ENCODE measurements around the gene FLT3.
"Not testable (repeated sequence)": the region's sequence is repeated elsewhere in the genome, so short reads cannot be mapped to it uniquely, and the experiment has no call there.

The FLT3 gene

GRCh38 chr13:27966641-27967202 is 133.7 kb downstream of the FLT3 start:
- Histone ChIP-seq H3K36me3 (ENCODE audit: control insufficient read depth in 2 of 2, insufficient read depth in 2 of 2, low read length in 2 of 2) (no peaks in the 10 kb centered on the region), H3K27ac (ENCODE audit: low read length) (no peak overlapping the region), H3K9ac (ENCODE audit: low read length in 2 of 2) (no peak overlapping the region), H3K4me3 (ENCODE audit: low read length in 2 of 2) (peak overlapping the region in 1 of 2 donors; percentile 22), H3K9me3 (ENCODE audit: control insufficient read depth in 2 of 2, low read length in 2 of 2) (no peaks in the 10 kb centered on the region), H3K4me1 (ENCODE audit: control insufficient read depth, insufficient read depth, low read length) (peaks cover 25% of the 10 kb centered on the region), H3K27me3 (ENCODE audit: control insufficient read depth in 1 of 2, insufficient read depth in 2 of 2, low read length in 2 of 2) (peaks cover 71 to 74% of the 10 kb centered on the region in 2 donors)

- H3K27ac ChIP-seq (ENCODE audit: low read length), result no peak overlapping the region
- peak overlapping the region in 1 of 2 donors; percentile 22 for H3K4me3 ChIP-seq (ENCODE audit: low read length in 2 of 2)
- no peaks in the 10 kb centered on the region for H3K9me3 ChIP-seq (ENCODE audit: control insufficient read depth in 2 of 2, low read length in 2 of 2)
- H3K36me3 ChIP-seq (ENCODE audit: control insufficient read depth in 2 of 2, insufficient read depth in 2 of 2, low read length in 2 of 2), result no peaks in the 10 kb centered on the region
- H3K4me1 ChIP-seq (ENCODE audit: control insufficient read depth, insufficient read depth, low read length), result peaks cover 27% of the 10 kb centered on the region
- peaks cover 64 to 74% of the 10 kb centered on the region in 2 donors for H3K27me3 ChIP-seq (ENCODE audit: control insufficient read depth in 1 of 2, insufficient read depth in 2 of 2, low read length in 2 of 2)
- H3K9ac ChIP-seq (ENCODE audit: low read length in 2 of 2), result no peak overlapping the region
Measured at GRCh38 chr13:27965740-27966640, 134.4 kb downstream of the FLT3 start.

DNA sequence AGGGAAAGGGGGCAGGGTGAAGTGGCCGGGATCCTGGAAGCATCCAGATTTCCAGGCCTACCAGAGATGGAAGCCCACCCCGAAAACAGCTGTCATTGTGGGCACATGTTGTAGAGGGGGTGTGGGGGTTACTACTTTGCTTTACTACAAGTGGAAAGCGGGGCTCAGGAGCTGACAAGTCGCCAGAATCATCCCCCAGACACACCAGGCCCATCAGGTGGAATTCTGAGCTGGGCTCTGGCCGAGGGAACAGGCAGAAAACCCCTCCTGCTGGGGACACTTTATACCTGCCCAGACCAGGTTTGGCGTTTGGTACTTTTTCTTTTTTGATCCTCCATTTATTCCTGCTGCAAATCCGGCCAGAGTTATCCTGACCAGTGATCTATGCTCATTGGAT is 135.0 kb downstream of the FLT3 start:
- Histone ChIP-seq H3K4me3 (ENCODE audit: low read length in 2 of 2) (no peak overlapping the region), H3K4me1 (ENCODE audit: control insufficient read depth, insufficient read depth, low read length) (peaks cover 34% of the 10 kb centered on the region), H3K27ac (ENCODE audit: low read length) (no peak overlapping the region), H3K36me3 (ENCODE audit: control insufficient read depth in 2 of 2, insufficient read depth in 2 of 2, low read length in 2 of 2) (no peaks in the 10 kb centered on the region), H3K9ac (ENCODE audit: low read length in 2 of 2) (no peak overlapping the region), H3K9me3 (ENCODE audit: control insufficient read depth in 2 of 2, low read length in 2 of 2) (no peaks in the 10 kb centered on the region), H3K27me3 (ENCODE audit: control insufficient read depth in 1 of 2, insufficient read depth in 2 of 2, low read length in 2 of 2) (peaks cover 62 to 74% of the 10 kb centered on the region in 2 donors)

- Histone ChIP-seq H3K27ac (ENCODE audit: low read length) (no peak overlapping the region), H3K4me3 (ENCODE audit: low read length in 2 of 2) (no peak overlapping the region)
Measured at GRCh38 chr13:27964741-27965323, 135.5 kb downstream of the FLT3 start.

GRCh38 chr13:27964206-27964605 is 136.2 kb downstream of the FLT3 start:
- H3K27ac ChIP-seq (ENCODE audit: low read length); H3K9me3 ChIP-seq (ENCODE audit: control insufficient read depth in 2 of 2, low read length in 2 of 2); H3K4me3 ChIP-seq (ENCODE audit: low read length in 2 of 2); H3K36me3 ChIP-seq (ENCODE audit: control insufficient read depth in 2 of 2, insufficient read depth in 2 of 2, low read length in 2 of 2); H3K9ac ChIP-seq (ENCODE audit: low read length in 2 of 2): not testable (repeated sequence)
- Histone ChIP-seq H3K4me1 (ENCODE audit: control insufficient read depth, insufficient read depth, low read length) (peaks cover 38% of the 10 kb centered on the region), H3K27me3 (ENCODE audit: control insufficient read depth in 1 of 2, insufficient read depth in 2 of 2, low read length in 2 of 2) (peaks cover 60 to 76% of the 10 kb centered on the region in 2 donors)

More at GRCh38 chr13:27964741-27965323, 135.5 kb downstream of the FLT3 start:
- H3K9me3 ChIP-seq (ENCODE audit: control insufficient read depth in 2 of 2, low read length in 2 of 2), result no peaks in the 10 kb centered on the region
- no peaks in the 10 kb centered on the region for H3K36me3 ChIP-seq (ENCODE audit: control insufficient read depth in 2 of 2, insufficient read depth in 2 of 2, low read length in 2 of 2)
- no peak overlapping the region for H3K9ac ChIP-seq (ENCODE audit: low read length in 2 of 2)
- peaks cover 62 to 76% of the 10 kb centered on the region in 2 donors for H3K27me3 ChIP-seq (ENCODE audit: control insufficient read depth in 1 of 2, insufficient read depth in 2 of 2, low read length in 2 of 2)
- H3K4me1 ChIP-seq (ENCODE audit: control insufficient read depth, insufficient read depth, low read length), result peaks cover 38% of the 10 kb centered on the region

- Histone ChIP-seq H3K27me3 (ENCODE audit: control insufficient read depth in 1 of 2, insufficient read depth in 2 of 2, low read length in 2 of 2) (peaks cover 62 to 76% of the 10 kb centered on the region in 2 donors), H3K9me3 (ENCODE audit: control insufficient read depth in 2 of 2, low read length in 2 of 2) (no peaks in the 10 kb centered on the region), H3K36me3 (ENCODE audit: control insufficient read depth in 2 of 2, insufficient read depth in 2 of 2, low read length in 2 of 2) (no peaks in the 10 kb centered on the region), H3K4me1 (ENCODE audit: control insufficient read depth, insufficient read depth, low read length) (peaks cover 35% of the 10 kb centered on the region), H3K9ac (ENCODE audit: low read length in 2 of 2) (no peak overlapping the region), H3K4me3 (ENCODE audit: low read length in 2 of 2) (no peak overlapping the region), H3K27ac (ENCODE audit: low read length) (no peak overlapping the region)
Measured at GRCh38 chr13:27963491-27963890, 136.9 kb downstream of the FLT3 start.

GRCh38 chr13:27962982-27963381 is 137.4 kb downstream of the FLT3 start:
- Histone ChIP-seq H3K4me3 (ENCODE audit: low read length in 2 of 2) (no peak overlapping the region), H3K9me3 (ENCODE audit: control insufficient read depth in 2 of 2, low read length in 2 of 2) (no peaks in the 10 kb centered on the region), H3K9ac (ENCODE audit: low read length in 2 of 2) (no peak overlapping the region), H3K36me3 (ENCODE audit: control insufficient read depth in 2 of 2, insufficient read depth in 2 of 2, low read length in 2 of 2) (no peaks in the 10 kb centered on the region), H3K27me3 (ENCODE audit: control insufficient read depth in 1 of 2, insufficient read depth in 2 of 2, low read length in 2 of 2) (peaks cover 59 to 76% of the 10 kb centered on the region in 2 donors), H3K4me1 (ENCODE audit: control insufficient read depth, insufficient read depth, low read length) (peaks cover 31% of the 10 kb centered on the region), H3K27ac (ENCODE audit: low read length) (no peak overlapping the region)

DNA sequence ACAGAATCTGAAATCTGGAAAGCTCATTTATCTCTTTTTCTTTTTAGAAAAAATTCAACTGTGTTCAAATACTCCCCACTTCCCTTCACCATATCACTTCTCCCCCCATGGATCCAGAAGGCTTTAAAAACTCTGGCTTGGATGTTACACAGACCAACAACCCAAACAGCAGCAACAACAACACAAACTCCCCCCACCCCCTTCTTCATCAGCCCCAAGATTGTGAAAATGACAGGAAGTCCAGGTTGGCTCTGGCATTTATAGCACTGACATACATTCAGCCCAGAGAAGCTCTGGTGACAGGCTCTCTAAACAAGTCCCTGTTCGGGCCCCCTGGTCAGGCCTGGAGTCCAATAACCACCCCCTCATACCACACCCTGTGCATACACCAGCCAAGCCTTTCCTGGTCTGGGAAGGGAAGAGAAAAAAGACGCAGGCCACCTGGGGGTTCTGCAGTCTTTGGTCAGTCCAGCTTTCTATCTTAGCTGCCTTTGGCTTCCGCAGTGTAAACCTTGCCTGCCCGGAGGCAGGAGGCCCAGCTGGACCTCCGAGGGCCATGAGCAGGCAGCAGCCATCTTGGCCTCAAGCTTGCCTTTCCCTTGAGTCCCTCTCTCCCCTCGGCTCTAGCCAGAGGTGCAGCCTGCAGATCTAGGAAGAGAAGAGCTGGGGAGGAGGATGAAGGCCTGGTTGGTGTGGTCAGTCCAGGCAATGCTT is 138.1 kb downstream of the FLT3 start:
- peaks cover 25% of the 10 kb centered on the region for H3K4me1 ChIP-seq (ENCODE audit: control insufficient read depth, insufficient read depth, low read length)
- no peak overlapping the region for H3K27ac ChIP-seq (ENCODE audit: low read length)
- H3K36me3 ChIP-seq (ENCODE audit: control insufficient read depth in 2 of 2, insufficient read depth in 2 of 2, low read length in 2 of 2), result no peaks in the 10 kb centered on the region
- H3K9me3 ChIP-seq (ENCODE audit: control insufficient read depth in 2 of 2, low read length in 2 of 2), result no peaks in the 10 kb centered on the region
- H3K9ac ChIP-seq (ENCODE audit: low read length in 2 of 2), result no peak overlapping the region
- peaks cover 58 to 73% of the 10 kb centered on the region in 2 donors for H3K27me3 ChIP-seq (ENCODE audit: control insufficient read depth in 1 of 2, insufficient read depth in 2 of 2, low read length in 2 of 2)
- no peak overlapping the region for H3K4me3 ChIP-seq (ENCODE audit: low read length in 2 of 2)

GRCh38 chr13:27961227-27962085 is 138.9 kb downstream of the FLT3 start:
- Histone ChIP-seq H3K9ac (ENCODE audit: low read length in 2 of 2) (no peak overlapping the region), H3K36me3 (ENCODE audit: control insufficient read depth in 2 of 2, insufficient read depth in 2 of 2, low read length in 2 of 2) (no peaks in the 10 kb centered on the region), H3K27me3 (ENCODE audit: control insufficient read depth in 1 of 2, insufficient read depth in 2 of 2, low read length in 2 of 2) (peaks cover 57 to 71% of the 10 kb centered on the region in 2 donors), H3K4me3 (ENCODE audit: low read length in 2 of 2) (peak overlapping the region in 1 of 2 donors; percentile 58), H3K27ac (ENCODE audit: low read length) (no peak overlapping the region), H3K9me3 (ENCODE audit: control insufficient read depth in 2 of 2, low read length in 2 of 2) (no peaks in the 10 kb centered on the region), H3K4me1 (ENCODE audit: control insufficient read depth, insufficient read depth, low read length) (peaks cover 19% of the 10 kb centered on the region)

Measured in stomach smooth muscle (tissue), 2 donors.